T-helper 2 cell treated with Interferon-gamma antibody and Interleukin-4, amounts not matched to agents 5 μg/mL and 100 μg/mL, for 36 hours (primary cell): Measurements from ENCODE around the gene FUNDC2.

Experiments
- DNase-seq: peaks from one replicate; pipeline ENCODE4 v3.0.0; 2021; ENCODE audit warnings: low spot score
- H3K27ac Mint-ChIP-seq: one replicate; pipeline ENCODE4 v1.8.0; 2021; ENCODE audit warnings: mild to moderate bottlenecking, mixed read lengths
- H3K27me3 Mint-ChIP-seq: one replicate; pipeline ENCODE4 v1.8.0; 2021; ENCODE audit warnings: low read depth, mixed read lengths
- H3K36me3 Mint-ChIP-seq: one replicate; pipeline ENCODE4 v1.8.0; 2021; ENCODE audit warnings: low read depth, mixed read lengths
- H3K4me1 Mint-ChIP-seq: one replicate; pipeline ENCODE4 v1.8.0; 2021; ENCODE audit warnings: low read depth, mixed read lengths
- H3K4me3 Mint-ChIP-seq: one replicate; pipeline ENCODE4 v1.8.0; 2022; ENCODE audit warnings: mild to moderate bottlenecking, moderate library complexity, mixed read lengths
- H3K9me3 Mint-ChIP-seq: one replicate; pipeline ENCODE4 v1.8.0; 2021; ENCODE audit warnings: mixed read lengths

FUNDC2 gene, protein sequence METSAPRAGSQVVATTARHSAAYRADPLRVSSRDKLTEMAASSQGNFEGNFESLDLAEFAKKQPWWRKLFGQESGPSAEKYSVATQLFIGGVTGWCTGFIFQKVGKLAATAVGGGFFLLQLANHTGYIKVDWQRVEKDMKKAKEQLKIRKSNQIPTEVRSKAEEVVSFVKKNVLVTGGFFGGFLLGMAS

DNA sequence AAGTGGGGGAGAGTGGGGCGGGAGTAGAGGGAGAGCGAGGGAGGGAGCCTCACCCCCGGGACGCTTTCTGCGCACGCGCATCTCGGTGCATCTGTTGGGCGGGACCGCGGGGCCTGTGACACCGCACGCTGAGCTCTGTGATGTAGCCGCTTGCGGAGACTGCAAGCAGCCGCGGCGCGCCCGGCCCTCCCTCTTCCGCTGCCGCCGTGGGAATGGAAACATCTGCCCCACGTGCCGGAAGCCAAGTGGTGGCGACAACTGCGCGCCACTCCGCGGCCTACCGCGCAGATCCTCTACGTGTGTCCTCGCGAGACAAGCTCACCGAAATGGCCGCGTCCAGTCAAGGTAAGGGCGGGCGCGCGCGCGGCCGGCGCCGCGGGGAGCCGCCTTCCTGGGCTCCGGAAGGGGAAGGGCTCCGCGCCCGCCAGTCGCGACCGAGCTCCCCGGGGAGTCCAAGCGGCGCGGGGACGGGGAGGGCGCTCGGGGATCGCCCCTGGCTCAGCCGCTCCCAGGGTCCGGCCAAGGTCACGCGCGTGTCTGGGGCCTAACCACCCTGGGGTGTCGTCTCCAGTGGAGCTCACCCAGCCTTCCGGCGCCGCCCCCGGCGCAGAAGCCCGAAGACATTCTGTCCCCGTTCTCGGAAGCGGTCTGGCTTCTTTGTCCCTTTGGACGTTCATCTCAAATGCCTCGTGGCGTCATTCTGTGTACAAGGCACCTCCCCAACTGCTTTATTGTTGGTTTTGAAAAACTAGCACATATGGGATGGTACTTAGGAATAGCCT, at the start of gene FUNDC2:
Gene FUNDC2 (plus strand): TSS at position 118 of the 782 bp plus-strand sequence. CDS start 95 bp downstream, at position 213.
- DNase-seq = peak; percentile 92
- no peaks in the 10 kb centered on the region for H3K9me3 Mint-ChIP-seq
- H3K4me1 Mint-ChIP-seq = peaks cover 19% of the 10 kb centered on the region
- H3K27me3 Mint-ChIP-seq = peaks cover 12% of the 10 kb centered on the region
- H3K27ac Mint-ChIP-seq = peak within 1 kb of the TSS; percentile 93
- H3K36me3 Mint-ChIP-seq = no peaks in the 10 kb centered on the region
- H3K4me3 Mint-ChIP-seq = peak within 1 kb of the TSS; percentile 87

DNA sequence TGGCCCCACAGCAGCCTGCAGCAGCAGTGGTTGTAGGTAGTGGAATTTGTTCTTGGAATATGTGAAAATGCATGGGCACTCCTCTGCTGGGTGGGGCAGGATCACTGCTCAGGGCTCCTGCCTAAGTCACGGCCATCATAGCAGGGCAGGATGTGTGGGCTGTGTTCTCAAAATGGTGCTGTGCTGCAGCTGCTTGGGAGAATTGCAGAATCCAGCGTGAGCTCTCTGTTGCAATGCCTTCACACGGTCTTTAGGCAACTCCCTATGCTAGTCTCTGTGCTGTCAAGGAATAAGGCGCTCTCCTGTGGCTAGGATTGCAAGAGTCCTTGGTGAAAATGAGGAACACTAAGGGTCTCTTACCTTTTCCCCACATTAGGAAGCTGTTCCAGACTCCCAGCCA, 47.0 kb upstream of the FUNDC2 start:
- DNase-seq = no peak
- Mint-ChIP-seq H3K9me3 (peaks cover 9% of the 10 kb centered on the region), H3K27ac (peak overlapping the region; percentile 36), H3K36me3 (peaks cover 2% of the 10 kb centered on the region), H3K27me3 (peaks cover 7% of the 10 kb centered on the region), H3K4me1 (peaks cover 11% of the 10 kb centered on the region), H3K4me3 (no peak overlapping the region)

DNA sequence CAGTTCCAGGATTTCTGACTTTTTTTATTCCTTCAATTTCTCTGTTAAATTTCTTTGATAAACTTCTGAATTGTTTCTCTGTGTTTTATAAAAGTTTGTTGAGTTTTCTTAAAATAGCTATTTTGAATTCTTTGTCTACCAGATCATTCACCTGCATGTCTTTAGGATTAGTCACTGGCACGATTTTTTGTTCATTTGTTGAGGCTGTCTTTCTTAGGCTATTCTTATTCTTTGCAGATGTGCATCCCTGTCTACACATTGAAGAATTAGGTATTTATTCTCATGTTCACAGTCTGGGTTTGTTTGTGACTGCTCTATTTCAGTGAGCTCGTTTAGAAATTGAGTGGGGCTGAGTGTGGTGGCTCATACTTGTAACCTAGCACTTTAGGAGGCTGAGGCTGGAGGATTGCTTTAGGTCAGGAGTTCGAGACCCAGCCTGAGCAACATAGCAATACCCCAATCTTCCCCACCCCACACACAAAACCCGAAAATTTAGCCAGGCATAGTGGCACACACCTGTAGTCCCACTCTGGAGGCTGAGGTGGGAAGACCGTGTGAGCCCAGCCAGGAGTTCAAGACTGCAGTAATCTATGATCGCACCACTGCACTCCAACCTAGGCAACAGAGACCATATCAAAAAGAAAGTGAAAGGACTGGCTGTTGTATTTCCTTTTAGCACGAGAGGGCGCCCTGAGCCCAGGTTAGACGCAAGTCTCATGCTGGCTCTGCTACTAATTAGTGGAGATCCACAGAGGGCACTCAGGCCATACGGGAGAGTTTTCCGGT, 46.1 kb upstream of the FUNDC2 start:
- Mint-ChIP-seq H3K4me1 (peaks cover 11% of the 10 kb centered on the region), H3K9me3 (peaks cover 9% of the 10 kb centered on the region), H3K36me3 (peaks cover 2% of the 10 kb centered on the region), H3K4me3 (peak overlapping the region; percentile 81), H3K27ac (peak overlapping the region; percentile 79), H3K27me3 (peaks cover under 1% of the 10 kb centered on the region)
- DNase-seq = peak; percentile 65

DNA sequence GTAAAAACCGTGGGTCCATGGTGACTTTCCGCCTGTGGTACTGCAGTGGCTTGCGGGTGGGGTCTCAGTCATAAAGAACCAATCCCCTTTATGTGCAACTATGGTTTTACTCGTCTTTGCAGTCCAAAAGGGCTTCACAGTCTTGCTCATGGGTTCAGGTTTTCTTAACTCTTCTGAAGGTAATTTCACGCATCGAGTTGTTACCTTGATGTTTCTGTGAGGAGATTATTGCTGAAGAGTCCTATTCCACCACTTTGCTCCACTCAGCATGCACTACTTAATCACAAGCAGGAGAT, 45.6 kb upstream of the FUNDC2 start:
- Mint-ChIP-seq H3K36me3 (peaks cover 2% of the 10 kb centered on the region), H3K4me1 (peaks cover 11% of the 10 kb centered on the region), H3K27me3 (no peaks in the 10 kb centered on the region), H3K9me3 (peaks cover 9% of the 10 kb centered on the region), H3K4me3 (peak overlapping the region; percentile 81), H3K27ac (peak overlapping the region; percentile 79)
- no peak for DNase-seq

DNA sequence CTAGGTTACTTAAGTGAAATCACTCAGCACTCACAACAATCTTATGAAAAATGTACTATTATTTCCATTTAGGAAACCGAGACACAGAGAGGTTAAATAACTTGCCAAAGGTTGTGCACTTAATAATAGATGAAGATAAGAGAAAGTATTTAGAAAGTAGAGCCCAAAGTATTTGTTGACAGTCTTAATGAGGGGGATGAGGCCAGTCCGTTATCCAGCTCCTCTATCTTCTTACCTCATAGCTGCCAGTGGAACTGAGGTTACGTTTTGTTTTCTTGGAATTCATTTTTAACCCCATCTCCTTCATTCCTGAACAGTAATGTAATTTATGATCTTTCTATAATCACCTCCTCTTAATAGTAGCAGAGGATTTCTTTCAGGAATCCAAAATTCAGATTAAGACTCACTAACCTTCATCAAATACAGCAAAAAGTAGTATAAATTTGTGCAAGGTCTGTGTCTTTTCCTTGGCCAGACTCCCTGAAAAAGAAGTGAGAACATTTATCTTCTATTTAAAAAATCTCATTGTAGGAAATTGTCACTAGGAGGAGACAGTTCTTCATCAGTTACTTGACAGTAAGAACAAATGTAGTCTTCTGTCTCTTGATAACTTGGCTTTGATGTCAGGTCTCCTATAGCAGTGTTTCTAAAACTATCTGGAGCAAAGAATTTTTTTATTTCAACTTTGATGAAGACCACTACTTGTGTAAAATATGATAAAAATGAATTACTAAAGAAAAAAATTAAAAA, 39.6 kb upstream of the FUNDC2 start:
- Mint-ChIP-seq H3K9me3 (no peaks in the 10 kb centered on the region), H3K4me3 (no peak overlapping the region), H3K27me3 (peaks cover 3% of the 10 kb centered on the region), H3K36me3 (no peaks in the 10 kb centered on the region), H3K27ac (no peak overlapping the region), H3K4me1 (no peaks in the 10 kb centered on the region)
- no peak for DNase-seq

DNA sequence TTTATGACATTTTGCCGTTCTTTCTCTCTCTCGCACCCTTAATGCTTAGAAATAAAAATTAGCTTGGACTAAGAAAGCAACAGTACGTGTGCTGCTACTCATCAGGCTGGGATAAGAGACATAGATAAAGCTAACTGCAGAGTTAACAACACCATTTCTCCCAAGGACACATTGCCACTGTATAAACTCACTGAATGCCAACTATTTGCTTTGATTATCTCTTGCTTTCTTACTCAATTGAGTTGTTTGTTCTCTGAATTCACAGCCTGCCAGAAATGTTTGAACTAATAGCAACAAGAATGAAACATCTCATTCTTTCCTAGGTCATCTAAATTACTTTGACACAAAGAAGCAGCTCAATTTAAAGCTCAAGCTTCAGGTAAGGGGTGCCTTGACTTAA, 38.7 kb upstream of the FUNDC2 start:
- H3K9me3 Mint-ChIP-seq = no peaks in the 10 kb centered on the region
- H3K27me3 Mint-ChIP-seq = peaks cover 3% of the 10 kb centered on the region
- no peaks in the 10 kb centered on the region for H3K4me1 Mint-ChIP-seq
- no peak overlapping the region for H3K4me3 Mint-ChIP-seq
- H3K36me3 Mint-ChIP-seq = no peaks in the 10 kb centered on the region
- H3K27ac Mint-ChIP-seq = no peak overlapping the region
- DNase-seq = no peak

DNA sequence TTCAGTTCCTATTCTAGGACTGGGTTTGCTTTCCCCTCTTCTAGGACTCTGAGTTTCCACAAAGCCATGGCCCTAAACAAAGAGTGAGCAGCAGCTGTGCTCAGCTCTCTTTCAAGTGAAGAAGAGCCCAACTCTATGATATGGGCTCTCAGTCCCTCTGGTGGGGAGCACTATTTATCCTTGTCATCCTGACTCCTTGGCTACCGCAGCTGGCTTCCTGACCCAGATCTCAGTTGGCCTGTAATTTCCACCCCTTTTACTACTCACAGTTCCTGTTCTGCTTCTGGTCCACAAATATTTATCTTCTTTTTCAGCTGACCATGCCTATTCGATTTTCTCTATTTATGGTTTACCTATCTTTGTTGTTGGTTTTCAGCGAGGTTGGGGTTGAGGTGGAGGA, 37.9 kb upstream of the FUNDC2 start:
- H3K4me3 Mint-ChIP-seq = no peak overlapping the region
- no peak overlapping the region for H3K27ac Mint-ChIP-seq
- peaks cover 3% of the 10 kb centered on the region for H3K27me3 Mint-ChIP-seq

DNA sequence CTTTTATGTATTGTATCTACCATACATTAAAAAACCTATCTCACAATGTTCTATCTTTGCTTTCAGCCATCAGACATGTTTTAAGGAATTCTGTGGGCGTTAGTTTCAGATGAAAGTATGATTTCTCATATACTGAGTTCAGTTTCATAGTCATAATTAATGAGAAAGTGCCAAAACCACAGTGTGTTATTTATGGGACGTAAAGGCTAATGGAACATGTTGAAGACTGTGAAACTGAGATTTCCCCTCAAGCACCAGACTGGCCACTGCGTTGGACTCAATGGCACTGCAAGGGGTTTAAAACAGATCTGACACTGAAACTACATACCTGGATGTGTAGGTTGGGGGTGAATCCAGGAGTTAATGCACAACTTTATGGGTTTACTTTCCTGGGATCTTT, 36.1 kb upstream of the FUNDC2 start:
- peaks cover 3% of the 10 kb centered on the region for H3K27me3 Mint-ChIP-seq
- no peaks in the 10 kb centered on the region for H3K9me3 Mint-ChIP-seq
- H3K36me3 Mint-ChIP-seq = no peaks in the 10 kb centered on the region
- H3K4me1 Mint-ChIP-seq = no peaks in the 10 kb centered on the region
- H3K4me3 Mint-ChIP-seq = no peak overlapping the region
- no peak for DNase-seq
- H3K27ac Mint-ChIP-seq = no peak overlapping the region

More for the DNA sequence above, 37.9 kb upstream of the FUNDC2 start:
- H3K36me3 Mint-ChIP-seq = no peaks in the 10 kb centered on the region
- DNase-seq = no peak
- no peaks in the 10 kb centered on the region for H3K4me1 Mint-ChIP-seq
- H3K9me3 Mint-ChIP-seq = no peaks in the 10 kb centered on the region

DNA sequence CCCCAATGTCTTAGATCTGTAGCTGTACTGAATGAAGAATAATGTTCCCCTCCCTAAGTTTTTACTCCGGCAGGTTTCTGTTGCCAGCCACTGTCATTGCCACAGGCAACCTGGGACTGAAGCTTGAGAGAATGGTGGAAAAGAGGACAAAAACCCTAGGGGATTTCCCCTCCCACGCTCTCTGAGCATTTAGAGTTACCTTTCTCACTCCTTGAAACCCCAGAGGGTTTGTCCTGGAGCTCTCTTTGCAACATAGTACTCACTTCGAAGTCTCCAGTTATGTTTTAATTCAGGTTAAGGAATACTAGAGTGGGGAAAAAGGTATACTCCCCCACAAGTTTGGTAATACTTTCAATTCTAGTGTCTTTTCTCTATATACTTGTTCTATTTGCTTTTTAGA, 35.6 kb upstream of the FUNDC2 start:
- no peaks in the 10 kb centered on the region for H3K9me3 Mint-ChIP-seq
- H3K4me3 Mint-ChIP-seq = no peak overlapping the region
- H3K36me3 Mint-ChIP-seq = no peaks in the 10 kb centered on the region
- H3K4me1 Mint-ChIP-seq = no peaks in the 10 kb centered on the region
- DNase-seq = peak; percentile 4
- no peak overlapping the region for H3K27ac Mint-ChIP-seq
- H3K27me3 Mint-ChIP-seq = peaks cover 3% of the 10 kb centered on the region

DNA sequence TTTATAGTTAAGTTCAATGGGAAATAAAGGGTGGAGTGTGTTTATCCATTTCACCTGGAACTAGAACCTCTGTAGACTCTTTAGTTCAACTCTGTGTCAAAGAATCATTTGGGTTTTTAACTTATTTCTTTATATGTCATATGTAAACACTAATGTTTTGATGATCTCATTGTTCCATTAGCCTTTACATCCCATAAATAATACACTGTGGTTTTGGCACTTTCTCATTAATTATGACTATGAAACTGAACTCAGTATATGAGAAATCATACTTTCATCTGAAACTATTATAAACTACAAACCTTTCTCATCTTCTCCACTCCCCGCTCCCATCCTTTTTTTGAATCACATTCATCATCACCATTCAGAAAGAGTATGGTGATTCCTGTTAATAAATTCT, 35.2 kb upstream of the FUNDC2 start:
- no peak for DNase-seq
- no peaks in the 10 kb centered on the region for H3K4me1 Mint-ChIP-seq
- H3K9me3 Mint-ChIP-seq = no peaks in the 10 kb centered on the region
- no peaks in the 10 kb centered on the region for H3K36me3 Mint-ChIP-seq
- peaks cover 3% of the 10 kb centered on the region for H3K27me3 Mint-ChIP-seq
- no peak overlapping the region for H3K27ac Mint-ChIP-seq
- H3K4me3 Mint-ChIP-seq = no peak overlapping the region

DNA sequence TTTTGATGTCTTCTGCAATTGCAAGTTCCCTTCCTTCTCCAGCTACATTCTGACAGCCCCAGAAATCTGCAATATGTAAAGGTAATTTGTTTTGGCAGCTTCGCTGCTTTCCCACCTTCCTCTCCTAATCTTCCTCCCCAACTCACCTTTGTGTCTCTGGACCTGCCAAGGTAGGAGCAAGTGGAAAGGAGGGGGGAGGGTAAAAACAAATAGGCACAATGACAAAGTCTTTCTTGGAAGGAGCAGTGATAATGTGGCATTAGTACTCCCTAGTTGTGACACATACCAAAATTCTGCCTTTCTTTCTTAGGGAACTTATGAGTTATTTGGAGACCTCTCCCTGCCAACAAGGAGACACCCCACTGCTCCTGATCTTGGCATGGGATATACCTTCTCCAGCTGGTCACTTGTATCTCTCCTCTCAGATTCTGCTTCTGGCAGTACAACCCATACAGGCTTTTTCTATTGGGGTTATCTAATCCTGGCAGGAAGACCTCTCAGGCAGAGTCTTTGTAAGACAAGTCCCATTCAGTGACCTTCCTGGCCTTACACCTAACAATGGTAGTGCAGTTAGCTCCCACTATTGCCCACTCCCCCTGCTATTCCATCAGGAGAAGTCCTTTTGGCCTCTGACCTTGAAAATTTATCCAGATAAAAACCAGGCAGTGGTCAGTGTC, 28.3 kb upstream of the FUNDC2 start:
- no peaks in the 10 kb centered on the region for H3K36me3 Mint-ChIP-seq
- no peaks in the 10 kb centered on the region for H3K9me3 Mint-ChIP-seq
- no peak for DNase-seq
- H3K4me3 Mint-ChIP-seq = no peak overlapping the region
- no peaks in the 10 kb centered on the region for H3K4me1 Mint-ChIP-seq
- no peak overlapping the region for H3K27ac Mint-ChIP-seq
- no peaks in the 10 kb centered on the region for H3K27me3 Mint-ChIP-seq

DNA sequence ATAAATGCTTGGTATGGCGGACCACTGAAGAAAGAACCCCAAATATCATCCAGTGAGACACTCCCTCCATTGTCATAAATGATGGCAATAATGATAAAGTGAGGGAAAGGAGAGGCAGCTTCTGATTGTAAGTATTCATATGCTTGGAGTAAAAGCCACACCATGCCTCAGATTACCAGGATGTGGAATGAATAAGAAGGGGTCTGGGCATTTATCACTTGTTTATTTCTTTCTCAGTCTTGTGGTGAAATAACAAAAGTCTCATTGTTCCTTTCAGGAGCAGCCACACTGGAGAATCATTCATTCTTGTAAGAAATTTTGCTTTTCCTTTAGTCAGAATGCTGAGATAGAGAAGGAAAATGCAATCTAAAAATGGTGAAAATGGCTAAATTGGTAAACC, 25.8 kb upstream of the FUNDC2 start:
- no peak for DNase-seq
- Mint-ChIP-seq H3K4me1 (no peaks in the 10 kb centered on the region), H3K9me3 (no peaks in the 10 kb centered on the region), H3K27me3 (no peaks in the 10 kb centered on the region), H3K4me3 (no peak overlapping the region), H3K36me3 (no peaks in the 10 kb centered on the region), H3K27ac (no peak overlapping the region)

DNA sequence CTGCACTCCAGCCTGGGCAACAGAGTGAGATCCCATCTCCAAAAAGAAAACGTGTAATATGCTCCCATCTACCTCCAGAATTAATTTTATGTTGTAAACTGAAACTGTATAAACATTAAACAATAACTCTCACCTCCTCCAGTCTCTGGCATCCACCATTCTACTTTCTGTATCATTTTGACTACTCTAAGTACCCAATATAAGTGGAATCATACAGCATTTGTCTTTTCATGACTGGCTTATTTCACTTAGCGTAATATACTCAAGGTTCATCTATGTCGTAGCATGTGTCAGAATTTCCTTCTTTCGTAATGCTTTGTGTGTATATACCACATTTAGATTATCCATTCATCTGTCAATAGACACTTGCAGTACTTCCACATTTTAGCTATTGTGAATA, 24.8 kb upstream of the FUNDC2 start:
- no peaks in the 10 kb centered on the region for H3K36me3 Mint-ChIP-seq
- H3K27me3 Mint-ChIP-seq = no peaks in the 10 kb centered on the region
- H3K9me3 Mint-ChIP-seq = no peaks in the 10 kb centered on the region
- DNase-seq = no peak
- H3K27ac Mint-ChIP-seq = no peak overlapping the region
- no peaks in the 10 kb centered on the region for H3K4me1 Mint-ChIP-seq
- no peak overlapping the region for H3K4me3 Mint-ChIP-seq
